Astrocyte (in vitro differentiated cells and primary cell): ENCODE results near the gene VOPP1. TPM values are rescaled to one million over a fixed set of nuclear protein-coding genes. Genes with fewer than 3 reads are reported as not detected.

Experiments used
- DNase-seq: peaks from one replicate; pipeline ENCODE4 v3.0.0-alpha.2; 2010; ENCODE audit warnings: low read depth
- FAIRE-seq: peaks from 2 replicates; lab custom pipeline; 2011; peaks lifted over from hg19 to GRCh38; lab: Jason Lieb, UNC
- H2AFZ ChIP-seq: 2 replicates; pipeline ENCODE4 v1.6.0; 2012; ENCODE audit warnings: low read depth, low read length, inconsistent platforms
- H3K27ac ChIP-seq: 2 replicates; pipeline ENCODE4 v1.5.1; 2011; ENCODE audit warnings: low read depth, low read length, inconsistent platforms
- H3K27me3 ChIP-seq: 2 replicates; pipeline ENCODE4 v1.6.0; 2011; ENCODE audit warnings: low read length, inconsistent platforms; ENCODE audit not compliant: insufficient read depth
- H3K36me3 ChIP-seq: 2 replicates; pipeline ENCODE4 v1.5.1; 2011; ENCODE audit warnings: low read length, inconsistent platforms; ENCODE audit not compliant: insufficient read depth
- H3K4me1 ChIP-seq: 2 replicates; pipeline ENCODE4 v1.5.1; 2011; ENCODE audit warnings: low read length, inconsistent platforms; ENCODE audit not compliant: insufficient read depth
- H3K4me2 ChIP-seq: 2 replicates; pipeline ENCODE4 v1.6.0; 2012; ENCODE audit warnings: low read length, inconsistent platforms
- H3K4me3 ChIP-seq: 2 replicates; pipeline ENCODE4 v1.5.1; 2011; ENCODE audit warnings: low read depth, mild to moderate bottlenecking, low read length, inconsistent platforms; ENCODE audit not compliant: insufficient read depth
- H3K79me2 ChIP-seq: 2 replicates; pipeline ENCODE4 v1.6.0; 2012; ENCODE audit warnings: mild to moderate bottlenecking, low read length, inconsistent platforms; ENCODE audit not compliant: insufficient read depth
- H3K9ac ChIP-seq: 2 replicates; pipeline ENCODE4 v1.6.0; 2012; ENCODE audit warnings: mild to moderate bottlenecking, low read length, inconsistent platforms
- H3K9me3 ChIP-seq: 2 replicates; pipeline ENCODE4 v1.5.1; 2012; ENCODE audit warnings: low read depth, mild to moderate bottlenecking, low read length, inconsistent platforms; ENCODE audit not compliant: insufficient read depth
- H4K20me1 ChIP-seq: 2 replicates; pipeline ENCODE4 v1.6.0; 2012; ENCODE audit warnings: low read length, inconsistent platforms; ENCODE audit not compliant: insufficient read depth
- H3K27ac Mint-ChIP-seq: one replicate; pipeline ENCODE4 v1.8.0; 2021; ENCODE audit warnings: mild to moderate bottlenecking, mixed read lengths; ENCODE audit not compliant: unreplicated experiment
- H3K27me3 Mint-ChIP-seq: one replicate; pipeline ENCODE4 v1.8.0; 2021; ENCODE audit warnings: low read depth, mixed read lengths; ENCODE audit not compliant: unreplicated experiment
- H3K36me3 Mint-ChIP-seq: one replicate; pipeline ENCODE4 v1.8.0; 2021; ENCODE audit warnings: low read depth, mixed read lengths; ENCODE audit not compliant: unreplicated experiment
- H3K4me1 Mint-ChIP-seq: one replicate; pipeline ENCODE4 v1.8.0; 2021; ENCODE audit warnings: low read depth, mixed read lengths; ENCODE audit not compliant: unreplicated experiment
- H3K4me3 Mint-ChIP-seq: one replicate; pipeline ENCODE4 v1.8.0; 2021; ENCODE audit warnings: mild to moderate bottlenecking, moderate library complexity, mixed read lengths; ENCODE audit not compliant: unreplicated experiment
- H3K9me3 Mint-ChIP-seq: one replicate; pipeline ENCODE4 v1.8.0; 2021; ENCODE audit warnings: mild to moderate bottlenecking, mixed read lengths; ENCODE audit not compliant: unreplicated experiment
- CTCF ChIP-seq: IDR thresholded peaks from 2 replicates; pipeline ENCODE4 v1.5.1; 2011; ENCODE audit warnings: low read depth, mild to moderate bottlenecking, inconsistent platforms, low read length, moderate library complexity; ENCODE audit not compliant: insufficient read depth
- EZH2 ChIP-seq: IDR thresholded peaks from 2 replicates; pipeline ENCODE4 v1.6.1; 2012; ENCODE audit warnings: mild to moderate bottlenecking, low read length, inconsistent platforms; ENCODE audit not compliant: insufficient read depth
- total RNA-seq: library from RNA; stranded (reverse); gene quantifications from 2 replicates; pipeline ENCODE4 v1.2.1, GENCODE V29; 2021

Gene VOPP1
- total RNA-seq, 1 donor from 2014 or later: 133 TPM

GRCh38 chr7:55478700-55479099 is 93.6 kb downstream of the VOPP1 start:
- H3K27ac Mint-ChIP-seq: no peak overlapping the region

GRCh38 chr7:55477781-55478374 is 94.4 kb downstream of the VOPP1 start:
- Histone ChIP-seq H3K4me2 (peak overlapping the region; percentile 74), H3K36me3 (peaks cover 1% of the 10 kb centered on the region), H3K4me3 (peak overlapping the region; percentile 15), H3K9ac (peak overlapping the region; percentile 54), H3K4me1 (peaks cover 37% of the 10 kb centered on the region), H2AFZ (no peak overlapping the region), H3K9me3 (no peaks in the 10 kb centered on the region), H3K79me2 (peaks cover 13% of the 10 kb centered on the region), H3K27me3 (no peaks in the 10 kb centered on the region), H4K20me1 (peaks cover 65% of the 10 kb centered on the region), H3K27ac (peak overlapping the region; percentile 70)
- Mint-ChIP-seq H3K27me3 (no peaks in the 10 kb centered on the region), H3K36me3 (peaks cover 9% of the 10 kb centered on the region), H3K27ac (peak overlapping the region; percentile 29), H3K9me3 (no peaks in the 10 kb centered on the region), H3K4me3 (no peak overlapping the region), H3K4me1 (peaks cover 35% of the 10 kb centered on the region)
- FAIRE-seq (peak; percentile 100), DNase-seq (peak; percentile 96)
- TF ChIP-seq CTCF: no peak

More at GRCh38 chr7:55478700-55479099, 93.6 kb downstream of the VOPP1 start:
- no peaks in the 10 kb centered on the region for H3K27me3 ChIP-seq
- FAIRE-seq (no peak), DNase-seq (no peak)
- H2AFZ ChIP-seq: no peak overlapping the region
- Mint-ChIP-seq H3K9me3 (no peaks in the 10 kb centered on the region), H3K36me3 (peaks cover 11% of the 10 kb centered on the region), H3K27me3 (no peaks in the 10 kb centered on the region), H3K4me3 (no peak overlapping the region), H3K4me1 (peaks cover 35% of the 10 kb centered on the region)
- H3K9ac ChIP-seq: peak overlapping the region; percentile 37
- H3K9me3 ChIP-seq: no peaks in the 10 kb centered on the region
- peaks cover 37% of the 10 kb centered on the region for H3K4me1 ChIP-seq
- peak overlapping the region; percentile 15 for H3K4me3 ChIP-seq
- peaks cover 71% of the 10 kb centered on the region for H4K20me1 ChIP-seq
- peaks cover 3% of the 10 kb centered on the region for H3K36me3 ChIP-seq
- H3K27ac ChIP-seq: peak overlapping the region; percentile 70
- H3K79me2 ChIP-seq: peaks cover 13% of the 10 kb centered on the region
- TF ChIP-seq CTCF (no peak), EZH2 (no peak)
- H3K4me2 ChIP-seq: peak overlapping the region; percentile 74
